Neural crest cell (in vitro differentiated cells): ENCODE measurements around the gene TMEM259. TPM values are rescaled to one million over a fixed set of nuclear protein-coding genes. Genes with fewer than 3 reads are reported as not detected.

Source experiments
- DNase-seq: peaks from one replicate; pipeline ENCODE4 v3.0.0; 2021; ENCODE audit warnings: low read depth, mixed read lengths, low spot score
- H3K27ac Mint-ChIP-seq: one replicate; pipeline ENCODE4 v1.8.0; 2021; ENCODE audit warnings: mild to moderate bottlenecking, mixed read lengths; ENCODE audit not compliant: unreplicated experiment
- H3K27me3 Mint-ChIP-seq: 2 replicates; pipeline ENCODE4 v1.8.0; 2021; ENCODE audit warnings: low read depth, mild to moderate bottlenecking, mixed read lengths
- H3K36me3 Mint-ChIP-seq: 2 replicates; pipeline ENCODE4 v1.8.0; 2021; ENCODE audit warnings: low read depth, mild to moderate bottlenecking, mixed read lengths
- H3K4me1 Mint-ChIP-seq: 2 replicates; pipeline ENCODE4 v1.8.0; 2021; ENCODE audit warnings: mixed read lengths
- H3K4me3 Mint-ChIP-seq: one replicate; pipeline ENCODE4 v1.8.0; 2021; ENCODE audit warnings: mild to moderate bottlenecking, mixed read lengths
- H3K9me3 Mint-ChIP-seq: 2 replicates; pipeline ENCODE4 v1.8.0; 2021; ENCODE audit warnings: mixed read lengths
- total RNA-seq: library from RNA; stranded (reverse); gene quantifications from 2 replicates; pipeline ENCODE4 v1.2.1, GENCODE V29; 2021
- TF ChIP-seq, protein P1 (sequence below): fragments of 200-600 bp; sonication (generic); conservative IDR thresholded peaks from 2 replicates; pipeline ENCODE4 v1.5.0; 2021; ENCODE audit warnings: antibody characterized with exemption, mild to moderate bottlenecking

The TMEM259 gene
- total RNA-seq, 1 donor from 2014 or later: 170 TPM

DNA sequence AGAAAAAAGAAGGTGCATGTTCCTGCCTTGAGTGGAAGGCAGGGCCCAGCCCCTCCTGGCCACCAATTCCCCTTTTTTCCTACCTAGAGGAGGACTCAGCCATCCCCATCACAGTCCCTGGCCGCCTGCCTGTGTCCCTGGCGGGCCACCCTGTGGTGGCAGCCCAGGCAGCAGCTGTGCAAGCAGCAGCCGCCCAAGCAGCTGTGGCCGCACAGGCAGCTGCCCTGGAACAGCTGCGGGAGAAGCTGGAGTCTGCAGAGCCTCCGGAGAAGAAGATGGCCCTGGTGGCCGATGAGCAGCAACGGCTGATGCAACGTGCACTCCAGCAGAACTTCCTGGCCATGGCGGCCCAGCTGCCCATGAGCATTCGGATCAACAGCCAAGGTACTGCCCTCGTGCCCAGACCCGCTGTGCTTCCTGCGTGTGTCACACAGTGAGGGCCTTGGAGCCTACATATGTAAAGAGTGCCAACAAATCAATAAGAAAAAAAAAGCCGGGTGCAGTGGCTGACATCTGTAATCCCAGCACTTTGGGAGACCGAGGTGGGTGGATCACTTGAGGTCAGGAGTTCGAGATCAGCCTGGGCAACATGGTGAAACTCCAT is 54.3 kb downstream of the TMEM259 start:
- H3K27me3 Mint-ChIP-seq: no peaks in the 10 kb centered on the region
- peaks cover 4% of the 10 kb centered on the region for H3K9me3 Mint-ChIP-seq
- H3K4me1 Mint-ChIP-seq: peaks cover 5% of the 10 kb centered on the region
- TF ChIP-seq, protein P1, sequence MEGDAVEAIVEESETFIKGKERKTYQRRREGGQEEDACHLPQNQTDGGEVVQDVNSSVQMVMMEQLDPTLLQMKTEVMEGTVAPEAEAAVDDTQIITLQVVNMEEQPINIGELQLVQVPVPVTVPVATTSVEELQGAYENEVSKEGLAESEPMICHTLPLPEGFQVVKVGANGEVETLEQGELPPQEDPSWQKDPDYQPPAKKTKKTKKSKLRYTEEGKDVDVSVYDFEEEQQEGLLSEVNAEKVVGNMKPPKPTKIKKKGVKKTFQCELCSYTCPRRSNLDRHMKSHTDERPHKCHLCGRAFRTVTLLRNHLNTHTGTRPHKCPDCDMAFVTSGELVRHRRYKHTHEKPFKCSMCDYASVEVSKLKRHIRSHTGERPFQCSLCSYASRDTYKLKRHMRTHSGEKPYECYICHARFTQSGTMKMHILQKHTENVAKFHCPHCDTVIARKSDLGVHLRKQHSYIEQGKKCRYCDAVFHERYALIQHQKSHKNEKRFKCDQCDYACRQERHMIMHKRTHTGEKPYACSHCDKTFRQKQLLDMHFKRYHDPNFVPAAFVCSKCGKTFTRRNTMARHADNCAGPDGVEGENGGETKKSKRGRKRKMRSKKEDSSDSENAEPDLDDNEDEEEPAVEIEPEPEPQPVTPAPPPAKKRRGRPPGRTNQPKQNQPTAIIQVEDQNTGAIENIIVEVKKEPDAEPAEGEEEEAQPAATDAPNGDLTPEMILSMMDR: no peak
- DNase-seq: no peak
- H3K27ac Mint-ChIP-seq: no peak overlapping the region
- H3K4me3 Mint-ChIP-seq: no peak overlapping the region
- peaks cover 25% of the 10 kb centered on the region for H3K36me3 Mint-ChIP-seq

DNA sequence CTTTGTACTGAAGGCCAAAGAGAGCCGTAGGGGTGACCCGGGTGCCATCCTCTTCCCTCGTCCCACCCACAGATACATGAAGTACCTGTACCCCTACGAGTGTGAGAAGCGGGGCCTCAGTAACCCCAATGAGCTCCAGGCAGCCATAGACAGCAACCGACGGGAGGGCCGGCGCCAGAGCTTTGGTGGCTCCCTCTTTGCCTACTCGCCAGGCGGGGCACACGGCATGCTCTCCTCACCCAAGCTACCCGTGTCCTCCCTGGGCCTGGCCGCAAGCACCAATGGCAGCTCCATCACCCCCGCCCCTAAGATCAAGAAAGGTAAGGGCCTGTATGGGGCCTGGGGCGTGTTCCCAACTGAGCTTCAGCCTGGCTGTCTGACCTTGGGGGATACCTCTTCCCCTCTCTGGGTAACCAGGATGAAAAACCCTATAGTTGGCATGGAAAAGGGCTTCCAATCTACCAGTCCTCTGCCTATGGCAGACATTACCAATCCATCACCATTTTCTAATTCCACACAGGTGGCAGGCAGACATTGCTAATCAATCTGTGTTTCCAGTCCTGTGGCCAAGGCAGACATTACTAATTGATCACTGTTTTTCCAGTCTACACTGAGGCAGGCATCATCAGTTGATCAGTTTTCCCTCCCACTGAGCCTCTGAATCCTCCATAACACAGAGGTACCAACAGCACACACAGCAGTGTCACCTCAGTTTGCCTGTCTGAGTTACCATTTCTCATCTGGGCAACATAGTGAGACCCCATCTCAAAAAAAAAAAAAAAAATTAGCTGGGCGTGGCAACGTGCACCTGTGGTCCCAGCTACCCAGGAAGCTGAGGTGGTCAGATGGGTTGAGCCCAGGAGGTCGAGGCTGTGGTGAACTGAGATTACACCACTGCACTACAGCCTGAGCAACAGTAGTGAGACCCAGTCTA is 55.9 kb downstream of the TMEM259 start:
- TF ChIP-seq, protein P1: no peak
- no peaks in the 10 kb centered on the region for H3K27me3 Mint-ChIP-seq
- H3K27ac Mint-ChIP-seq: no peak overlapping the region
- H3K36me3 Mint-ChIP-seq: peaks cover 19% of the 10 kb centered on the region
- no peaks in the 10 kb centered on the region for H3K9me3 Mint-ChIP-seq
- no peak overlapping the region for H3K4me3 Mint-ChIP-seq
- no peak for DNase-seq
- peaks cover 5% of the 10 kb centered on the region for H3K4me1 Mint-ChIP-seq

DNA sequence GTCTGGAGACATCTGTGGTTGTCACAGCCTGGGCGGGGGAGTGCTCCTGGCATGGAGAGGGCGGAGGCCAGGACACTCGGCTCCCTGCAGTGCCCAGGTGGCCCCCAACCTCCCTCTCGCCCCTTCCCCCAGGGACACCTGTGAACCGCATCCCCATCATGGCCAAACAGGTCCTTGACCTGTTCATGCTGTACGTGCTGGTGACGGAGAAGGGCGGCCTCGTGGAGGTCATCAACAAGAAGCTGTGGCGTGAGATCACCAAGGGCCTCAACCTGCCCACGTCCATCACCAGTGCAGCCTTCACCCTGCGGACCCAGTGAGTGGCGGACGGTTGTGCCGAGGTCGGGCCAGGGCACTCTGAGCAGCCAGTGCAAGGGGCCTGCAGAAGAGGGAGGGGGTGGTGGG is 56.8 kb downstream of the TMEM259 start:
- Mint-ChIP-seq H3K27me3 (no peaks in the 10 kb centered on the region), H3K27ac (no peak overlapping the region), H3K4me1 (peaks cover 9% of the 10 kb centered on the region), H3K4me3 (no peak overlapping the region), H3K9me3 (no peaks in the 10 kb centered on the region), H3K36me3 (peaks cover 18% of the 10 kb centered on the region)
- TF ChIP-seq, protein P1: no peak
- no peak for DNase-seq

DNA sequence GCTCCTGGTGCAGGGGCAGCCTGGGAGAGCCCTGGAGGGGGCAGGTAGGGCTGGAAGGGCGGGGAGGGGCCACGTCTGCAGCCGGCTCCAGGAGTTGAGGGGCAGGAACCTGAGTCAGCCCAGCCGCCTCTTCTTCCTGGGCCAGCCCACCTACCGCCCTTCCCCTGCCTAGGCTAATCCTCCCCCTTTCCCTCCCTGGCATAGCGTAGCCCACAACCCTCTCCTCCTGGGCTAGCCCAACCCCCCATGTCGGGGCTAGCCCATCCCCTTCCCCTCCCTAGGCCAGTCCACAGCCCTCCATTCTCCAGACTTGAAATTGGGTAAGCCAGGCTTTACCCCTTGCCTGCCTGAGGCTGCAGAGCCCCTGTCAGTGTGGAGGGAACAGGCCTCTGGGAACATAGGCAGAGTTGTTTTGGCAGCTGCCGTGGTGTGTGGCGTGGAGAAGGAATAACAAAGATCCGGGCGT is 57.4 kb downstream of the TMEM259 start:
- Mint-ChIP-seq H3K4me3 (no peak overlapping the region), H3K27me3 (peaks cover 4% of the 10 kb centered on the region), H3K36me3 (peaks cover 17% of the 10 kb centered on the region), H3K4me1 (peaks cover 9% of the 10 kb centered on the region), H3K27ac (no peak overlapping the region), H3K9me3 (no peaks in the 10 kb centered on the region)
- DNase-seq: no peak
- TF ChIP-seq, protein P1: no peak

DNA sequence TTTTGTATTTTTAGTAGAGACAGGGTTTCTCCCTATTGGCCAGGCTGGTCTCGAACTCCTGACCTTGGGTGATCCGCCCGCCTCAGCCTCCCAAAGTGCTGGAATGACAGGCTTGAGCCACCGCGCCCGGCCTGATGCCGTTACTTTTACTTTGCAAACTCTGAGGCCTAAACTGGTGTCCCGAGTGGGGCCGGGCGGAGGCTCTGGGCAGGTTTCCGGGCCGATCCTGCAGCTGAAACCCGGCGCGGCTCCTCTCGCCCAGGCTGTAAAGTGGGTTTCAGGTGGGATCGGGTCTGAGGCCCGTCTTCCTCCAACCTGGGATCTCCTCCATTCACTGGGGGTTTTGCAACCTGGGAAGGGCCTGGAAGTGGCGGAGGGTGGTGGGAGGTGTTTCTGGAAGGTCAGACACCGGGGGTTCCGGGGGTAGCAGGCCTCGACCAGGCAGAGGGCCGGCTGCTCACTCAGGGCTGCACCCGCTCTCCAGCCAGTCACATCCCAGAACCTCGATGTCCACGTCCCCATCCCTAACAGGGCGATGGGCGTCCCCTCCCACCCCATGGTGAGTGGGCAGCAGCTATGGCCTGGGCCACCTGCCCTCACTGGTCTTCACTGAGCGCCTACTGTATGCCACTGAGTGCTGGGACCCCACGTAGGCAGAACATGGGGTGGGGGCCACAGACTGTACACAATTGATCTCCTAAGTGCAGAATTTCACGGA is 58.1 kb downstream of the TMEM259 start:
- H3K9me3 Mint-ChIP-seq: no peaks in the 10 kb centered on the region
- peaks cover 17% of the 10 kb centered on the region for H3K36me3 Mint-ChIP-seq
- no peak overlapping the region for H3K4me3 Mint-ChIP-seq
- H3K27ac Mint-ChIP-seq: no peak overlapping the region
- TF ChIP-seq, protein P1: no peak
- H3K27me3 Mint-ChIP-seq: peaks cover 4% of the 10 kb centered on the region
- no peak for DNase-seq
- H3K4me1 Mint-ChIP-seq: peaks cover 9% of the 10 kb centered on the region
